Aorta (tissue), 5 donors: ENCODE results near the gene MRPS17. TPM values are rescaled to one million over a fixed set of nuclear protein-coding genes. Genes with fewer than 3 reads are reported as not detected.

Source experiments
- ATAC-seq: fragments of 200-7000 bp; cut with Tn5 transposase; one replicate; pipeline ENCODE4 v1.9.1; 2022; ENCODE audit warnings: moderate library complexity; ENCODE audit not compliant: low FRiP score
- DNase-seq, 2 donors: peaks; one replicate each; pipeline ENCODE4 v3.0.0-alpha.2; 2020
- H3K27ac ChIP-seq, 2 donors: one replicate each; pipeline ENCODE4 v1.5.1; 2013; ENCODE audit warnings: low read length in 2 of 2, mild to moderate bottlenecking in 2 of 2, moderate library complexity in 2 of 2, control low read depth in 1 of 2, inconsistent platforms in 1 of 2, low read depth in 1 of 2
- H3K27me3 ChIP-seq, 2 donors: one replicate each; pipeline ENCODE4 v1.6.1; 2013; ENCODE audit warnings: control low read depth in 1 of 2, low read length in 1 of 2, mild to moderate bottlenecking in 1 of 2, moderate library complexity in 1 of 2; ENCODE audit not compliant: insufficient read depth in 2 of 2, control insufficient read depth in 1 of 2
- H3K36me3 ChIP-seq, 2 donors: one replicate each; pipeline ENCODE4 v1.6.1; 2013; ENCODE audit warnings: control low read depth in 1 of 2, low read length in 1 of 2, mild to moderate bottlenecking in 1 of 2; ENCODE audit not compliant: insufficient read depth in 2 of 2, control insufficient read depth in 1 of 2
- H3K4me1 ChIP-seq, 2 donors: one replicate each; pipeline ENCODE4 v1.6.1; 2013; ENCODE audit warnings: low read length in 2 of 2, control low read depth in 1 of 2, mild to moderate bottlenecking in 1 of 2, moderate library complexity in 1 of 2; ENCODE audit not compliant: insufficient read depth in 2 of 2, control insufficient read depth in 1 of 2
- H3K4me3 ChIP-seq, 2 donors: one replicate each; pipeline ENCODE4 v1.5.1; 2013; ENCODE audit warnings: low read length in 2 of 2, control low read depth in 1 of 2, mild to moderate bottlenecking in 1 of 2
- H3K9me3 ChIP-seq: one replicate; pipeline ENCODE4 v1.6.1; 2013; ENCODE audit warnings: mild to moderate bottlenecking, low read length; ENCODE audit not compliant: control insufficient read depth
- WGBS, 2 donors: extraction: QIAGEN DNeasy Blood & Tissue Kit; methylation state at CpG; one replicate each; pipeline ENCODE4 v1.1.7; 2013; 5-methylcytosine and 5-hydroxymethylcytosine counted together
- intact Hi-C, 2 donors: fragments of 100-400 bp; cut with DNase I; formaldehyde crosslinking; loops; one replicate each; pipeline versions ENCODE4 v1.14.2 to v1.15.0; 2022
- polyA plus RNA-seq, 2 donors: library from polyadenylated mRNA; stranded (reverse); fragments of 200-250 nt; gene quantifications; one replicate each; pipeline ENCODE4 v1.2.3, GENCODE V29; 2013
- total RNA-seq, 2 donors: library from RNA; stranded (reverse); fragmentation: NEBNext Ultra II Directional; extraction: Animal tissue kit (Norgen Biotek cat#: 25700); gene quantifications; one replicate each; pipeline ENCODE4 v1.2.1, GENCODE V29; 2021
- donor health status: healthy with polysubstance abuse.
- donor health status: Bipolar disorder and iron deficiency.
- donor health status: DM: no; HTN: no; CAD: no.
- donor health status: DM: no; HTN: no; CAD: no.
- donor health status: DM: yes; HTN: yes; CAD: no.

The MRPS17 gene
- total and polyA plus RNA-seq, 4 donors = 7.9 to 9.4 (median 8.8) TPM

DNA sequence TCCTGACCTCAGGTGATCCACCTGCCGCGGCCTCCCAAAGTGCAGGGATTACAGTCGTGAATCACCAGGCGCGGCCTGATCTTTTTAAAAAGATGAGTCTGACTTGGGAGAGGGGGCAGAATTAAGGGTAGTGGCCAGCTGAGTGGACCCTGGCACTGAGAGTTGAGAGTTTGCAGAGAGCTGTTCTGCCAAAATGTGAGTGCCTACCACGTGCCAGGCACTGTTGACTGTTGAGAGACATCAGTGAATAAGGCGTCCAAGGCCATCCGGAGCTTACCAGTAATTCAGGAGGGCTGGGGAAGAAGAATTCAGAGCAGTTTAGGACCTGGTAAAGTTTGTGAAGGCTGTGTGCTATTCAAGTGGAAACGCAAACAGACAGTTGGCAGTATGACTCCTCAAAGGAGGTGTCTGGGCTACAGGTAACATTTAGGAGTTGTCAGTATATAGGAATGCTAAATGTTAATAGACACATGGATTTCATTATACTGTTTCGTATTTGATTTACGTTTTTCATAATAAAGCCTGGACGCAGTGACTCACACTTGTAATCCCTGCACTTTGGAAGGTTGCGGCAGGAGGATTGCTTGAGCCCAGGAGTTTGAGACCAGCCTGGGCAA lies 14.2 kb downstream of the MRPS17 start:
- H3K27ac ChIP-seq = no peak overlapping the region
- intact Hi-C loops = loop anchor here (10.0 kb wide), 1 partner anchor 321 kb away; no protein-coding TSS in a partner anchor
- no peaks in the 10 kb centered on the region for H3K9me3 ChIP-seq
- ATAC-seq (no peak), DNase-seq (no peak)
- H3K4me3 ChIP-seq = no peak overlapping the region
- WGBS, 2 donors = 66 to 71% methylated on average over 13 of the region's 13 CpGs
- no peaks in the 10 kb centered on the region for H3K36me3 ChIP-seq
- no peaks in the 10 kb centered on the region for H3K27me3 ChIP-seq
- no peaks in the 10 kb centered on the region for H3K4me1 ChIP-seq

- no peaks in the 10 kb centered on the region for H3K4me1 ChIP-seq
- no peak overlapping the region for H3K27ac ChIP-seq
- H3K27me3 ChIP-seq = no peaks in the 10 kb centered on the region
- WGBS, 2 donors = 75 to 91% methylated on average over 6 of the region's 6 CpGs
- H3K9me3 ChIP-seq = no peaks in the 10 kb centered on the region
- DNase-seq (no peak), ATAC-seq (no peak)
- H3K36me3 ChIP-seq = no peaks in the 10 kb centered on the region
- no peak overlapping the region for H3K4me3 ChIP-seq
- intact Hi-C loops = loop anchor here (10.0 kb wide), 1 partner anchor 322 kb away; no protein-coding TSS in a partner anchor
Measured at GRCh38 chr7:55966851-55967250, 15.2 kb downstream of the MRPS17 start.

DNA sequence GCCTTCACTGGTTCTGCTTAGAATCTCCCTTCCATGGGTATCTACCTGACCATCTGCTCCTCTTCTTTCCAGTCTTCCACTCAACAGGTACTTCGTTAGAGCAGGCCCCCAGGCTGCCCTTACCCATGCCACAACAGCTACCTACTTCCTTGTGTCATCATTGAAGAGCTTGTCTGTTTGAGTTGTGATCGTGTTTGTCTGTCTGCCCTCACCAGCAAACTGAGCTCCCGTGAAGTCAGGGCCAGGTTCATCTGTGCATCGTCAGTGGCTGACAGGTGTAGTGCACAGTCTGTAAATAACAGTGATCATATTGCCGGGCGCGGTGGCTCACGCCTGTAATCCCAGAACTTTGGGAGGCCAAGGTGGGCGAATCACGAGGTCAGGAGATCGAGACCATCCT lies 17.7 kb downstream of the MRPS17 start:
- Histone ChIP-seq H3K4me3 (no peak overlapping the region), H3K27ac (no peak overlapping the region), H3K9me3 (no peaks in the 10 kb centered on the region), H3K4me1 (no peaks in the 10 kb centered on the region), H3K36me3 (no peaks in the 10 kb centered on the region), H3K27me3 (no peaks in the 10 kb centered on the region)
- DNase-seq = no peak
- 93 to 96% methylated on average over 11 of the region's 11 CpGs for WGBS, 2 donors
- ATAC-seq = no peak
- intact Hi-C loops = loop anchor here (10.0 kb wide), 1 partner anchor 325 kb away; no protein-coding TSS in a partner anchor

GRCh38 chr7:55970561-55970960 lies 18.9 kb downstream of the MRPS17 start:
- H3K27me3 ChIP-seq = no peaks in the 10 kb centered on the region
- intact Hi-C loops = no loop called here
- H3K4me1 ChIP-seq = no peaks in the 10 kb centered on the region
- no peak overlapping the region for H3K4me3 ChIP-seq
- ATAC-seq (no peak), DNase-seq (no peak)
- no peaks in the 10 kb centered on the region for H3K36me3 ChIP-seq
- WGBS, 2 donors = 94 to 97% methylated on average over 7 of the region's 7 CpGs
- H3K9me3 ChIP-seq = no peaks in the 10 kb centered on the region
- no peak overlapping the region for H3K27ac ChIP-seq

DNA sequence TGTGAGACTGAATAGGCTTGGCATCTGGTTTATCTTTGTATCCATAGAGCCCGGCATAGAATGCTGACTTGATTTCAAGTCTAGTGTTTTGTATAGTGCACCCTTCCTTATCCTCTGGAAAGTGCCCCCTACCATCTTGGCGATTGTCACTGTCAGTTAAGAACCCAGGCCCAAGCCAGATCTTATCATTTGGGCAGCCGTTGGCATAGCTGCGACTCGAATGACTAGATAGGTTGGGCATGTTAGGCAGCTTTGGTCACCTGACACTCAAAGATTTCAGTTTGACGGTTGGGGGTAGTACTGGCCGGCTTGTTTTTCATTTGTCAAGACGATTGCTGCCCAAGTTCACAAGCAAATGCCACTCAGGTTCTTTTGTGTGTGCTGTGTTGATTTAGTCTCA lies 19.3 kb downstream of the MRPS17 start:
- ATAC-seq = no peak

GRCh38 chr7:55973747-55974250 lies 22.1 kb downstream of the MRPS17 start:
- no peaks in the 10 kb centered on the region for H3K4me1 ChIP-seq
- H3K27ac ChIP-seq = no peak overlapping the region
- ATAC-seq (no peak), DNase-seq (no peak)
- H3K36me3 ChIP-seq = peaks cover 0 to 3% of the 10 kb centered on the region in 2 donors
- WGBS, 2 donors = 93 to 96% methylated on average over 7 of the region's 7 CpGs
- H3K9me3 ChIP-seq = no peaks in the 10 kb centered on the region
- intact Hi-C loops = no loop called here
- H3K4me3 ChIP-seq = no peak overlapping the region
- H3K27me3 ChIP-seq = no peaks in the 10 kb centered on the region

More for the DNA sequence above, 19.3 kb downstream of the MRPS17 start:
- H3K4me3 ChIP-seq = no peak overlapping the region
- no peaks in the 10 kb centered on the region for H3K36me3 ChIP-seq
- DNase-seq = no peak
- no peak overlapping the region for H3K27ac ChIP-seq
- intact Hi-C loops = no loop called here
- 16 to 19% methylated on average over 8 of the region's 8 CpGs for WGBS, 2 donors
- H3K27me3 ChIP-seq = no peaks in the 10 kb centered on the region
- H3K9me3 ChIP-seq = no peaks in the 10 kb centered on the region
- no peaks in the 10 kb centered on the region for H3K4me1 ChIP-seq

- no peak overlapping the region for H3K4me3 ChIP-seq
- DNase-seq (no peak), ATAC-seq (no peak)
- H3K9me3 ChIP-seq = no peaks in the 10 kb centered on the region
- WGBS, 2 donors = 48 to 57% methylated on average over 7 of the region's 7 CpGs
- H3K36me3 ChIP-seq = peaks cover 0 to 8% of the 10 kb centered on the region in 2 donors
- H3K27me3 ChIP-seq = no peaks in the 10 kb centered on the region
- H3K27ac ChIP-seq = no peak overlapping the region
- intact Hi-C loops = no loop called here
- no peaks in the 10 kb centered on the region for H3K4me1 ChIP-seq
Measured at GRCh38 chr7:55975988-55976633, 24.4 kb downstream of the MRPS17 start.

GRCh38 chr7:55977831-55978230 lies 26.2 kb downstream of the MRPS17 start:
- DNase-seq = no peak
- no peak for ATAC-seq
- no peaks in the 10 kb centered on the region for H3K9me3 ChIP-seq
- intact Hi-C loops = no loop called here
- H3K36me3 ChIP-seq = peaks cover 2 to 8% of the 10 kb centered on the region in 2 donors
- H3K4me3 ChIP-seq = no peak overlapping the region
- no peaks in the 10 kb centered on the region for H3K4me1 ChIP-seq
- no peak overlapping the region for H3K27ac ChIP-seq
- WGBS, 2 donors = 14 to 15% methylated on average over 4 of the region's 4 CpGs
- no peaks in the 10 kb centered on the region for H3K27me3 ChIP-seq

- Histone ChIP-seq H3K36me3 (peaks cover 5 to 8% of the 10 kb centered on the region in 2 donors), H3K27me3 (no peaks in the 10 kb centered on the region), H3K4me3 (no peak overlapping the region), H3K9me3 (no peaks in the 10 kb centered on the region), H3K27ac (no peak overlapping the region), H3K4me1 (no peaks in the 10 kb centered on the region)
- intact Hi-C loops = no loop called here
- ATAC-seq (no peak), DNase-seq (no peak)
- WGBS, 2 donors = 76 to 79% methylated on average over 3 of the region's 3 CpGs
Measured at GRCh38 chr7:55980266-55980665, 28.6 kb downstream of the MRPS17 start.
